GM12874 (cell line): ENCODE measurements around the gene TNFAIP8L2.

Source experiments
- TF ChIP-seq, protein P1 (sequence below): IDR thresholded peaks from 2 replicates; pipeline ENCODE4 v1.5.1; 2011; ENCODE audit warnings: low read depth, mild to moderate bottlenecking, control low read depth, low read length, moderate library complexity; ENCODE audit not compliant: insufficient read depth

The TNFAIP8L2 gene

DNA sequence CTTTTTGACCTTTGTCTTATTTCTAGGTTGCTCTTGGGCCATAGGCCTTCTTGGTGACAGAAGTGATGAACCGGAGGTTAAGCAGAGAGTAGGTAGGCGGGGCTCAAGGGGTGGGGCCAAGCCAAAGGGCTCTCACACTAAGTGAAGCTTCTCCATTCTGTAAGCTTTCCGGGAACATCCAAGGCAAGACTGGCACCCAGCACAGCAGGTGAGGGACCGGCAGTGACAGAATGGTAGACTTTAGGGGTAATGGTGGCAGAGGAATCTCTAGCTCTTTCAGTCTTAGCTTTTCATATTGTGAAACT is at the start of gene TNFAIP8L2:
Gene TNFAIP8L2, plus strand, starts transcription at position 135 of the 305 bp plus-strand sequence. CDS start 2,049 bp downstream, outside the sequence.
- TF ChIP-seq, protein P1, sequence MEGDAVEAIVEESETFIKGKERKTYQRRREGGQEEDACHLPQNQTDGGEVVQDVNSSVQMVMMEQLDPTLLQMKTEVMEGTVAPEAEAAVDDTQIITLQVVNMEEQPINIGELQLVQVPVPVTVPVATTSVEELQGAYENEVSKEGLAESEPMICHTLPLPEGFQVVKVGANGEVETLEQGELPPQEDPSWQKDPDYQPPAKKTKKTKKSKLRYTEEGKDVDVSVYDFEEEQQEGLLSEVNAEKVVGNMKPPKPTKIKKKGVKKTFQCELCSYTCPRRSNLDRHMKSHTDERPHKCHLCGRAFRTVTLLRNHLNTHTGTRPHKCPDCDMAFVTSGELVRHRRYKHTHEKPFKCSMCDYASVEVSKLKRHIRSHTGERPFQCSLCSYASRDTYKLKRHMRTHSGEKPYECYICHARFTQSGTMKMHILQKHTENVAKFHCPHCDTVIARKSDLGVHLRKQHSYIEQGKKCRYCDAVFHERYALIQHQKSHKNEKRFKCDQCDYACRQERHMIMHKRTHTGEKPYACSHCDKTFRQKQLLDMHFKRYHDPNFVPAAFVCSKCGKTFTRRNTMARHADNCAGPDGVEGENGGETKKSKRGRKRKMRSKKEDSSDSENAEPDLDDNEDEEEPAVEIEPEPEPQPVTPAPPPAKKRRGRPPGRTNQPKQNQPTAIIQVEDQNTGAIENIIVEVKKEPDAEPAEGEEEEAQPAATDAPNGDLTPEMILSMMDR = no peak

DNA sequence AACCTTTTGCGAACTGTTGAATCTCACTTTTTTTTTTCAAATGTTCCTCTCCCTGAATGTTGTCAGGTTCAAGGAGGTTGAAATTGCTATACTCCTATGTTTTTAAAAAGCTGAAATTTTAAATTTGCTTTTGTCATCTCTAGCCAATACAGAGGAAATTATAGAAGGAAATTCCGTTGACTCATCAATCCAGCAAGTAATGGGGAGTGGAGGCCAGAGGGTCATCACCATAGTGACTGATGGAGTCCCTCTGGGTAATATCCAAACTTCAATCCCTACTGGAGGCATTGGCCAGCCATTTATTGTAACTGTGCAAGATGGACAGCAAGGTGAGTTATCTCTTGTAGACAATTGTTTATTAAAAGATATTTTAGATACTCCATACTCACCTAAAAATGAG is 49.6 kb upstream of the TNFAIP8L2 start:
- TF ChIP-seq, protein P1 = no peak

DNA sequence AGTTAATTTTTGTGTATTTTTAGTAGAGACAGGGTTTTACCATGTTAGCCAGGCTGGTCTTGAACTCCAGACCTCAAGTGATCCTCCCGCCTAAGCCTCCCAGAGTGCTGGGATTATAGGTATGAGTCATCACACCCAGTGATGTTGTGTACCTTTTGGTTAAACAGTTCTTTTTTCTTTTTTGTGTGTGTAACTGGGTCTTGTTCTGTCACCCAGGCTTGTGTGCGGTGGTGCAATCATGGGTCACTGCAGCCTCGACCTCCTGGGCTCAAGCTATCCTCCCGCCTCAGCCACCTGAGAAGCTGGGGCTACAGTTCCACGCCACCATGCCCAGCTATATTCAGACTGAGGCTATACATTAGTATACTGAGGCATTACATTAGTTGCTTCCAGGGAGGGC is 48.1 kb upstream of the TNFAIP8L2 start:
- TF ChIP-seq, protein P1 = no peak

DNA sequence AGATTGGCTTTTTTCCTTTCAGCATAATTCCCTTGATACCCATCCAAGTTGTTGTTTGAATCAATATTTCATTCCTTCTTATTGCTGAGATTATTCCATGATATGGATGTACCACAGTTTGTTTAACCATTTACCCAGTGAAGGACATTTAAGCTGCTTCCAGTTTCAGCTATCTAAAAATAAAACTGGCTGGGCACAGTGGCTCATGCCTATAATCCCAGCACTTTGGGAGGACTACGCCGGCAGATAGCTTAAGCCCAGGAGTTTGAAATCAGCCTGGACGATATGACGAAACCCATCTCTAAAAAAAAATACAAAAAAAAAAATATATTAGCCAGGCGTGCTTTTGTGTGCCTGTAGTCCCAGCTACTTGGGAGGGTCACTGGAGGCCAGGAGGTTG is 42.6 kb upstream of the TNFAIP8L2 start:
- TF ChIP-seq, protein P1 = no peak

DNA sequence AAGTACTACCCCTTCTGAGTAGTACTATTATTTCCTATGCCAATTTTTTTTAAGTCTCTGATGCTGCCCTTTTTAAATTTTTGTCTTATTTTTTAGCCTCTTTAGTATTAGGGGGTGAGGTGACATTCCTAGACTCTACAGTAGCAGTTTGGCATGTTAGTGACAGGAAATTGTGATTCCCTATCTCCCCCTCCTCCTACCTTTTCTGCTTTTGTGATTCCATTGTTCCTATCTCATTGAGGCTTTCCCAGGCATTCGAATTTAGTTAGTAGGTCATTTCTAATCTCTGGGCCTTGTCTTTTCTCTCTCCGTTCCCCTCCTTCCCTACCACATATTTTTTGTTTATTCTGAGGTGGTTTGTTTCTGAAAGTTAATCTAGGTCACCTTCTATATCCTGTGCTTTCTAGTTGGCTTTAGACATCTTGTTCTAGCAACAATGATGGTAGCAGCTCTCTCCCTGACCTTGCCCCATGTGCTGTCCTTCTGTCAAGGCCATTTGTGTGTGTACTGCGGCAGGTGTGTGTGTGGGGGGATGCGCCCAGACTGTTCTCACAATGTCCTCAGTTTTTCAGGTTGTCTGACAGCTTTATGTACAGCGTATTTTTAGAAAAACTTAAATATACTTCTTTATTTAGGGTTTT is 31.6 kb upstream of the TNFAIP8L2 start:
- TF ChIP-seq, protein P1 = no peak

DNA sequence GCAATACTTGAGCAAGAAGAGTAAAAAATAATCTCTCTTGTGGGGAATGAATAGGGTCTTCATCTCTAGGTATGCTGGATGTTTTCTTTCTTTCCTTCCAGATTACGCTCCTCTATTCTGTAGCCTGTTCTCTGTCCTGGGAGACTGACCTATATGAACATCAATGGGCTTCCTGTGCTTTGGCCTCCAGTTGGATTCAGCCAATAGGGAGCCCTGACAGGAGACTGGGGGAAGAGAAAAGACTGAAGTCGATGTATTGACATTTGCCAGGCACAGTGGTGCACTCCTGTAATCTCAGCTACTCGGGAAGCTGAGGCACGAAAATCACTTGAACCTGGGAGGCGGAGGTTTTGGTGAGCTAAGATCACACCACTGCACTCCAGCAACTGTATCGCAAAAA is 27.6 kb upstream of the TNFAIP8L2 start:
- TF ChIP-seq, protein P1 = no peak

DNA sequence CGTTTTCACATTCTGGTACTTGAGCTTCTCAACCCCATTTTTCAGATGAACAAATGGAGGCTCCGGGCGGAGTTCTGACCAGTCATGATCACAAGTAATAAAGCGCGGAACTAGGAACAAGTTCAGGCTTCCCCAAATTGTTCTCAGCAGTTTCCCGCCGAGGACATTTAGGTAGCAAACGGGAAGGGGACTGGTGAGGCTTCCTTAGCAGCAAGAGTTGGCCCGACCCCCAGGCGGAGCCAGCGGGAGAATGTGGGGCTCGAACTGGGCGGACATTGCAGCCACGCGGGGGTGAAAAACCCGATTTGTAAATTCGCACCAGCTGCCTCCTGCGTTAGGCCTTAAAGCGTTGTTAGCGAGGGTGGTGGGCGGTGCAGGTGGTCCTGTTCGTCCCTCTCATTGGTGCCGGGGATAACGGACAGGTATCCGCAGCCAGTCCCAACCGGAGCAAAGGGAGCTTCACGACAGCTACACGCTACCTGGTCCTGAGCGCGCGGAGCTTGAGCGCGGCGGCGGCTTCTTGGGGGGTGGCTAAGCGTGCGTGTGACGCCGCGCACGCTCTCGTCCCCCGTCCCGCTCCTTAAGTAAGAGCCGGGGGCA is 25.4 kb upstream of the TNFAIP8L2 start:
- TF ChIP-seq, protein P1 = no peak
